ENCODE data around the gene DPPA5.
"Not testable (repeated sequence)": the region's sequence is repeated elsewhere in the genome, so short reads cannot be mapped to it uniquely, and the experiment has no call there.

DPPA5 gene, protein sequence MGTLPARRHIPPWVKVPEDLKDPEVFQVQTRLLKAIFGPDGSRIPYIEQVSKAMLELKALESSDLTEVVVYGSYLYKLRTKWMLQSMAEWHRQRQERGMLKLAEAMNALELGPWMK

DNA sequence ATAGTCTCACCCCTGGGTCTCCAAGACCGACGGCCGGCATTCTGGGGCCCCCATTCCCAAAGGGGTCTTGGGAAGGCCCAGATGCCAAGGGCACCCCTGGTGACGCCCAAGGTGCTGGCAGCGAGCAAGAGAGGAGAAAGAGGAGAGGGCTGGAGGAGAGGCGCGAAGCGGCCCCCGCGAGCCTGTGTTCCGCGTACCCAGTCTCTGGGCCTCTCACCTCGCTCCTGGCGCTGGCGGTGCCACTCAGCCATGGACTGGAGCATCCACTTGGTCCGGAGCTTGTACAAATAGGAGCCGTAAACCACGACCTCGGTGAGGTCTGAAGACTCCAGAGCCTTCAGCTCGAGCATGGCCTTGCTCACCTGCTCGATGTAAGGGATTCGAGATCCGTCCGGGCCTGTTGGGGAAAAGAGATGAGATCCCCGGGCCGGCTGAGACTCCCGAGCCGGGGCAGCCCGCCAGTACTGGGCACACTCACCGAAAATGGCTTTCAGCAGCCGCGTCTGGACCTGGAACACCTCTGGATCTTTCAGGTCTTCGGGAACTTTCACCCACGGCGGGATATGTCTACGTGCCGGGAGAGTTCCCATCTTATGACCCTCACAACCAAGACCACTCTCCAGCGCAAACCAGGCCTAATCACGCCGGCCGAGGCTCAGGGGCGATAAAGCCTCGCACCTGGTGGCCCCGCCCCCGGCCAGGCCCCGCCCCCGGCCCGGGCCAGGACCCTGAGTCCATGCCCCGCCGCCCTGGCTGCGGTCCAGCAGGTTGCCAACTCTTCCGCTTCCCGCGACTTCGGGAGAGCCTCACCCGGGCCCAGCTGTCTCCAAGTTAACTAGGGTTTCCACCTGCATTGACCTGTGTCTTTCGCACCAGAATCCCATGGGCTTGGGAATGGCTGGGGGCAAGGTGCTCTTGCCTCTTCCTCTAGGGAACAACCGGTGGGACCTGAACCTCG lies at the start of gene DPPA5:
Gene DPPA5 (minus strand): TSS at position 641 of the 958 bp plus-strand sequence. CDS start 51 bp downstream, at position 590.
- no peak for DNase-seq

DNA sequence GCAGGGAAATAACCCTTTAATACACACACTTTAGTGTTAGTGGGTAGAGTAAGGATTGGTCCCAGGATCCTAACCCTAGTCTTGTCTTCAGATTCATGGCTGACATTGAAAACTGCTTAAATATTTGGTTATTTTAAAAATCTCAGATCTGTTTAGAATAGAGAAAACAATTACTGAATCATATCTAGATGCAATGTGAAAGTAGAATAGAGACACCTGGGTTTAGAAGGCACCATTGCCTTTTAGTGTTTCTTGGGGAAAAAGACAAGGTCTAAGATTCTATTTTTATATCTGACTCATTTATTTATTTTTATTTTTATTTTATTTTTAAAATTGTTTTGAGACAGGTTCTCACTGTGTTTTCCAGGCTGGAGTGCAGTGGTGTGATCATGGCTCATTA lies 46.6 kb upstream of the DPPA5 start:
- DNase-seq, result no peak

DNA sequence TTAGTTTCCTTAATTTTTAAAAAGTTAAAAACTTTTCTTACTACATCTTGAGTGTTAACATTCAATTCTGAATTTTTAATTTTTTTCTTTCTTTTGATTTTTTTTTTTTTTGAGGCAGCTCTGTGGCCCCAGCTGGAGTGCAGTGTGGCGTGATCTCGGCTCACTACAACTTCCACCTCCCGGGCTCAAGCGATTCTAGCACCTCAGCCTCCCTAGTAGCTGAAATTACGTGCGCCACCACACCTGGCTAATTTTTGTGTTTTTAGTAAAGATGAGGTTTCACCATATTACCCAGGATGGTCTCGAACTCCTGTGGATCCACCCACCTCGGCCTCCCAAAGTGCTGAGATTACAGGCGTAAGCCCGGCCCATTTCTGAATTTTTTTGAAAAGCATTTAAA lies 41.8 kb upstream of the DPPA5 start:
- DNase-seq, result no peak

DNA sequence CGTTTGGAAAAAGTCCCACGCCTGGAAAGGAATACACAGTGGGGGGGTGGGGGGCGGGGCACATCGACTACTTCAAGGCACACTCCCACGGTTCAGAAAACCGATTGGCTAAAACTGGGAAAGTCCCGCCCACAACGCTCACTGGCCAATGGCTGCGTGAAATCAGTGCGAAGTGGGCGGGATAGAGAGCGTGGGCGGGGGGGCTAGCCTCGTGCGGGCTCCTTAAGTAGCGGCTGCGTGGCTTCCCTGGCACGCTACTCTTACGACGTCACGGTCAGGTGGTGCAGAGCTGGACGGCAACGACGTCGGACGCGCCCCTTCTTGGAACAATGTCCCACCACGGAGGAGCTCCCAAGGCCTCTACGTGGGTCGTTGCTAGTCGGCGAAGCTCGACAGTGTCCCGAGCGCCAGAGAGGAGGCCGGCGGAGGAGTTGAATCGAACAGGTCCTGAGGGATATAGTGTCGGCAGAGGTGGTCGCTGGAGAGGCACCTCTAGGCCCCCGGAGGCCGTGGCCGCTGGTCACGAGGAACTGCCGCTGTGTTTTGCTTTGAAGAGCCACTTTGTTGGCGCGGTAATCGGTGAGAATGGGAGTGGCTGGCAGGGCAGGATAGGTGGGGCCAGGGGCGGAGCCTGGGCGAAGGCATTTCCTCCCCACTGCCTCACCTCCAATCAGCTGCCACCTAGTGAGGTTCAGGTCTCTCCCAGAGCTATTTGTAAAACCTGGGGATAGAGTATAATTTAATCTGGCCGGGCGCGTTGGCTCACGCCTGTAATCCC lies 40.7 kb upstream of the DPPA5 start, which contains the start of gene DDX43:
Gene DDX43 (plus strand): TSS at position 252 of the 778 bp plus-strand sequence. CDS start 78 bp downstream, at position 330.
- DNase-seq, result peak; percentile 43

DNA sequence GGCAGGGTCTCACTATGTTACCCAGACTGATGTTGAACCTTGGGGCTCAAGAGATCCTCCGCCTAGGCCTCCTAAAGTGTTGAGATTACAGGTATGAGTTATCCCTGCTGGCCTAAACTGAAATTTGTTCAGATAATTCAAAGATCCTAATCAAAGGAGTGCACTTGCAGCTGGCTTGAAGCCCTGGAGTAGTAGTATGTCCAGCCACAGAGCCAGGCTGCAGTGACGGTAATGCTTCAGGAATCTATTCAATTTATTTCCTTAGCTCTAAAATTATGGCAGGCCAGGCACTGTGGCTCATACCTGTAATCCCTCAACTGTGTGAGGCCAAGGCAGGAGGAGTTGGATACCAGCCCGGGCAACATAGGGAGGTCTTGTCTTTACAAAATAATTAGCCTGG lies 39.2 kb upstream of the DPPA5 start:
- DNase-seq, result no peak

DNA sequence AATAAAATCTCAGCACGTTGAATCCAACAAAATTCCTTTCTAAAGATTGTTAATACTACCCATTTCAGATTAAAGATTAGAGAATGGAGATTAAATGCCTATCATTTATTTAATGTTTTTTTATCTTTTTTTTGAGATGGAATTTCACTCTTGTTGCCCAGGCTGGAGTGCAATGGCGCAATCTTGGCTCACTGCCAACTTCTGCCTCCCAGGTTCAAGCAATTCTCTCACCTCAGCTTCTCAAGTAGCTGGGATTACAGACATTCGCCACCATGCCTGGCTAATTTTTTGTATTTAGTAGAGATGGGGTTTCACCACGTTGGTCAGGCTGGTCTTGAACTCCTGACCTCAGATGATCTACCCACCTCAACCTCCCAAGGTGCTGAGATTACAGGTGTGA lies 38.1 kb upstream of the DPPA5 start:
- DNase-seq, result not testable (repeated sequence)

DNA sequence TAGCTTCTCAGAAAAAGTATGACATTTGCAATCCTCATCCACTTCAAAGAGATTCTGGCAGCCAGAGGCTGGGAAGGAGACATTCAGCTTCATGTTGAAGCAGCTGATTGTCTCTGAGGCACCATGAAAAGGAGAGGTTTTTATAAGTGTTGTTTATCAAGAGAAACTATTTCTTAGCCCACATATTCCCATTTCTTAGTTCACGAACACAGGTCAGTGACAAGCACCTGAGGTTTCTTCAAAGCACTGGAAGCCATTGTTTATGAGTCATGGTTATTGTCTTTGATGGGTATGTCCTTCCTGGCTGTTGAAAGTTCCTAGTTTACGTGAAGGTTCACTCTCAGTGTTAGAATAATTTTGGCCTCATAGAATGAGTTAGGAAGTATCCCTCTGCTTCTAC lies 37.6 kb upstream of the DPPA5 start:
- no peak for DNase-seq

DNA sequence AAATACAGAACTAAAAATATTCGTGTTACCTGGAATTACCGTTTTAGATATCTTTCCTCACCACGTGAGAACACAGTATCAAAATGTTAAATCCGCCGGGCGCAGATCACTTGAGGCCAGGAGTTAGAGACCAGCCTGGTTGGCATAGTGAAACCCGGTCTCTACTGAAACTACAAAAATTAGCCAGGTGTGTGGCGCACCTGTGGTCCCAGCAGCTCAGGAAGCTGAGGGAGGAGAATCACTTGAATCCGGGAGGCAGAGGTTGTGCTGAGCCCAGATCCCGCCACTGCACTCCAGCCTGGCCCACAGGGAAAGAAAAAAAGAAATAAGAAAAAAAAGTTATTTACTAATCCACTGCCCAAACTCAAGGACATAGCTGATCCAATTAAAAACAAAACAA lies 35.8 kb upstream of the DPPA5 start:
- DNase-seq, result no peak

DNA sequence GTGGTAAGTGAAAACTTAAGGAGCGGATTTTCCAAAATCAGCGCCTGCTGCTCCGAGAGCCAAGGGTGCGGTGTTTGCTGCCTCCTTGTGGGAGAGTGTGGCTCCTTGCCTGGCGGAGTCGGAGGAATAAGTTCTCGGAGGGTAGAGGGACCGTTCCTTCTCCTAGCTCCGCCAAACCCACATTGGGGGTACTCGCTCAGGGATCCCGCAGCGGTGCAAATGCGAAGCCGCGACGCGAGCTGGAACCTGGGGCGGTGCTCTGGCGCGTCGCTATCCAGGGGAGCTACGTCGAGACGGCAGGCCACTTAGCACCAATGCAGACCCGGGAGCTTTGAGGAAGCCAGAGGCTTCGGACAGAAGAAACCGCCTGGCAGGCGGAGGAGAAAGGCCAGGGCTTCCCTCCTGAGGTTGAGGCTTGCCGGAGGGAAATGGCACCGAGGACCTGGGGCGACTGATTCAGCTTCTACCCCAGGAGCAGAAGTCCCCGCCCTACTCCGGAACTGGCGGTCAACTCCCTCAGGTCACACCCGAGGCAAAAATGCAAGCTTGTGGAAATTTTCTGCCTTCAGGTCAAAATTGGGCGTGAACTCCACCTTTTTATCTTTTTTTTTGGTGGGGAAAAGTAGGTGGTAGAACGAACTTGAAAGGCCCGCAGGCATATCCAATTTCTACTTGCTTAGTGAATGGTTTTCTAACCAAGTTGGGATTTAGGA lies 34.9 kb upstream of the DPPA5 start:
- DNase-seq, result peak; percentile 50

DNA sequence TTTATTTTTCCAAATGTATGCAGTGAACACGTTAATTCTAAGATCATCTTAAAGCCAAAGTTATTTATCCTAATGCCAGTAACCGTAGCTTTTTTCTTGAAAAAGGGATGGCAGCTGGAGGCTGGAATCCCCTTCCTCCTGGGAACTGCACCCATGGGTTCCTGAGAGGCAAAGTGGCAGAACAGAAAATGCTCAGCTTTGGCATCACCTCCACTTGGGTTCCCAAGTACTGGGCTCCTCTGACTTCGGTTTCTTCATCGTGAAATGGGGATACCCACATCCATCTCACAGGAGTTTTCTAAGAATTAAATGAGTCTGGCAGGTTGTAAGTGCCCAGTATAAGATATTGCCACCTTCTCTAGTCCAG lies 34.3 kb upstream of the DPPA5 start:
- no peak for DNase-seq

DNA sequence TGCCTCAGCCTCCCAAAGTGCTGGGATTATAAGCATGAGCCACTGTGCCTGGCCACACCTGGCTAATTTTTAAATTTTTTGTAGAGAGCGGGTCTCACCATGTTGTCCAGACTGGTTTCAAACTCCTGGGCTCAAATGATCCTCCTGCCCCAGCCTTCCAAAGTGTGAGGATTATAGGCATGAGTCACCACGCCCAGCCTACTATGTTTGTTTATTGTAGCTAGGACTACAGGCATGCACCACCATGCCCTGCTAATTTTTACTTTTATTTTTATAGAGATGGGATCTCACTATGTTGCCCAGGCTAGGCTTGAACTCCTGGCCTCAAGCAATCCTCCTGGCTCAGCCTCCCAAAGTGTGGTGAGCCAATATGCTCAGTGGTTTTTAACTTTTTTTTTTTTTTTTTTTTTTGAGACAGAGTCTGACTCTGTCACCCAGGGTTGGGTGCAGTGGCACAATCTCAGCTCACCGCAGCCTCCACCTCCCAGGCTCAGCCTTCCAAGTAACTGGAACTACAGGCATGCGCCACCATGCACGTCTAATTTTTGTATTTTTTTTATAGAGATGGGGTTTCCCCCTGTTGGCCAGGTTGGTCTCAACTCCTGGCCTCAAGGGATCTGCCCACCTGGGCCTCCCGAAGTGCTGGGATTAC lies 28.5 kb upstream of the DPPA5 start:
- DNase-seq, result no peak

DNA sequence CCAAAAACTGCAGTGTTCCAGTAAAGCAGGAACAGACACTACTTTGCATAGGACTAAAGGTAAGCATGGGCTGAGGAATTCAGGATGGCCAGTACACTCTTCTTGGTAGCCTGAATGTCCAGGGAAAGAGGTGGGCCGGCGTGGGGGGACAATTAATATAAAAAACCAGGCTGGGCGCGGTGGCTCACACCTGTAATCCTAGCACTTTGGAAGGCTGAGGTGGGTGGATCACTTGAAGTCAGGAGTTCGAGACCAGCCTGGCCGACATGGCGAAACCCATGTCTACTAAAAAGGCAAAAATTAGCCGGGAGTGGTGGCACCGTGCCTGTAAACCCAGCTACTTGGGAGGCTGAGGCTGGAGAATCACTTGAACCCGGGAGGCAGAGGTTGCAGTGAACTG lies 27.5 kb upstream of the DPPA5 start:
- DNase-seq, result not testable (repeated sequence)

DNA sequence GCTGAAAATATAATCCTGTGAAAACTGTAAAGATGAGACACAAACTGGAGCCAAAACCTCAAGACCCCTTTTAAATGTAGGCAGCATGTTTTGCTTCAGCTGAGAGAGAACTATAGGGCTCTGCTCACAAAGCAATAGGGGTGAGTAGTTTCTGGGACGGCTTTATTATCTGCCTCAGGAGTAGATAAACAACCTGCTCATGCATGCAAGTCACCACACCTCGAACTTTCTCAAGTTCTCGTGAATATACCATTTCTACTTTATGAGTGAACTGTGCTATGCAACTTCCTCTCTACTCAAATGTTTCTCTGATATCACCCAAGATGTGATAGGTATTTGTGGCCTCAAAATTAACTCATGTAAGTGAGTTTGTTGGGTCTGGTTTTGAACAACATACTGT lies 23.1 kb upstream of the DPPA5 start:
- no peak for DNase-seq

DNA sequence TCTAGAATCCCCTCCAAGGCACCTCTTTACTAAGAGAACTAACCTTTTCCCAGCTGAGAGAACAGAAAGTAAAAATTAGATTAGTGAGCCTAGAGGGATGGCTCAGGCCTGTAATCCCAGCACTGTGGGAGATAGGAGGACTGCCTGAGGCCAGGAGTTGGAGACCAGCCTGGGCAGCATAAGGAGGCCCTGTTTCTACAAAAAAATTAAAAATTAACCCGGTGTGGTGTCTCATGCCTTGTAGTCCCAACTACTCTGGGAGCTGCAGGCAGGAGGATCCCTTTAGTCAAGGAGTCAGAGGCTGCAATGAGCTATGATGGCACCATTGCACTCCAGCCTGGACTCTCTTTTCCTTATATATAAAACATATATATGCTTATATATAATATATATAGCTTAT lies 21.1 kb upstream of the DPPA5 start:
- no peak for DNase-seq

DNA sequence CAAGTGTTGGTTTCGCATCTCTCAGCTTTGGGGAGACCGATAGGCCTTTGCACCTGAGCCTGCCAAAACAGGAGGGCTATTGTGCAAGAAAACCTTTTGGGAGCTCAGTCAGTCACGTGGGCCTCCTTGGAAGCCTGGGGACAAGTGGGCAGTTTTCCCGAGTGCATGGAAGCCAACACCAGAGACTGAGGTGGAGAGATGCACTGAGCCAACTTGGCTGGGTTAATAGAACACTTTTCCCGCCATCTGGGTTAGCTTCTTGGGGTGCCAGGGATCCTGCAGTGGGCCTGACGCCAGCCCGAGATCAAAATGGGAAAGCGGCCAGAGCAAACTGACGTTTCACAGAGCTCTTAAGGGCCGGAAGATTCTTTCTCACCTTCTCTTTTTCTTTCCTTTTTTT lies 18.4 kb upstream of the DPPA5 start:
- DNase-seq, result no peak

DNA sequence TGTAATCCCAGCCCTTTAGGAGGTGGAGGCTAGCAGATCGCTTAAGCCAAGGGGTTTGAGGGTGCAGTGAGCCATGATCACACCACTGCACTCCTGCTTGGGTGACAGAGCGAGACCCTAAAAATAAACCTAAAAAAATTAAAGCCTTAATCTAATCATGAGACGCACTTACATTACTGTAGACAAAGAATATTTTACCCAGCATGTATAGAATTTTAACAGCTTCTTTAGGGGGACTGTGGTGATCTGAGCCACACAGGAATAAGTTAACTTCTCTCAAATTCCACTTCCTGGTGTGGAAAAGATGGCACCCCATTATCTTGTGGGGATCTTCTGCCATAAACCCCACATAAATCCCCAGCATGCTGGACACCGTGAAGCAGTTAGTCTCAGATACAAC lies 17.9 kb upstream of the DPPA5 start:
- no peak for DNase-seq

DNA sequence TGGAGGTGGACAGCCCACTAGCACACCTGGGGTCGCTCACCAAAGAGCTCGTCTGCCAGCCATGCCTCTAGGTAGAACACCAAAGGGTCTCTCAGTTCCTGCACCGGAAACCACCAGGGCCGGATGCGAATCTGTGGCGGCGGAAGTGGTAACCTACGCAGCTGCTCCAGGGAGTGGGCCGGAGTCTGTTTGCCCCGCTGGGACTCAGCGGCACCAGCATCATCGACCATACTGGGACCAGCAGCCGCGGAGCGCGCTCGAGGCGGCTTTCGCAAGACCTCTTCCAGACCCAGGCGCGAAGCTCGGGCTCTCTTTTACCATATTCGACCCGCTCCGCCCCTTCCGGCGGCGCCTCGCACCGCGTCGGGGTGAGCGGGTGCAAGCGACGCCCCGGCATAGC lies 15.5 kb upstream of the DPPA5 start, which contains the start of gene OOEP:
Gene OOEP (minus strand): TSS at position 335 of the 400 bp plus-strand sequence. CDS start 105 bp downstream, at position 230.
- no peak for DNase-seq

DNA sequence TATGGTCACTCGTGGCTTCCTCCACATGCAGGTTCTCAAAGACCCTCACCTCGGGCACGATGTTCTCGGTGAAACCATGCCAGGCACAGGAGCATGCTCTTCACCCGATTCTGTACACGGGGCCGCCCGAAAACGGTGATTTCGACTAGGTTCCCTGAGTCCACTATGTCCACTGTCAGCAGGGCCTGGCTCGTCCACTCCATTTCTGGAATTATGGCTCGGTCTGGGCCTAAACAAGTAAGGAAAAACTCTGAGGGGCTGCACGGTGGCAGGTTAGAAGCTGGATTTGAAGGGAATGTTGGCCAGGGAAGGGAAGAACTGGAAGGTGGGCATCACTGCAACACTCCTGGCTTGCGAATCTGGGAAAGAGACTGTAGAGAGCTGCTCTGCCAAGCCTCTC lies 15.1 kb upstream of the DPPA5 start:
- DNase-seq, result no peak

DNA sequence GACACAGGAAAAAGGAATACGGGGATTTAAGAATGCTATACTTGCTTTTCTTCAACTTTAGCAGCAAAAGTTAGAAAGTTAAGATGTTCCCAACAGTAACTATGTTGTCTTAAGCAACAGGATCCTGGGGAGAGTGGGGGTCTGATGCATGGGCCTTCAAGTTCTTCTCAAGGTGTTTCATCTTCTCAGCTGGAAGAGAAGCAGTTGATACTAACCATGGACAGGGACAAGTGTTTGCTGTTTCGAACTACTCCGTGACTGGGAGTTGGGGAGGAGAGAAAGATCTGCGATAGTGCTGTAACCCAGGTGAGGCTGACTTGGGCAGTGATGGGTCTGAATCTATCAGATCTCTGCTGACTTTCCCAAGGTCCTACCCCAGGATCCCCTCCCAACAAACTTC lies 14.6 kb upstream of the DPPA5 start:
- no peak for DNase-seq

DNA sequence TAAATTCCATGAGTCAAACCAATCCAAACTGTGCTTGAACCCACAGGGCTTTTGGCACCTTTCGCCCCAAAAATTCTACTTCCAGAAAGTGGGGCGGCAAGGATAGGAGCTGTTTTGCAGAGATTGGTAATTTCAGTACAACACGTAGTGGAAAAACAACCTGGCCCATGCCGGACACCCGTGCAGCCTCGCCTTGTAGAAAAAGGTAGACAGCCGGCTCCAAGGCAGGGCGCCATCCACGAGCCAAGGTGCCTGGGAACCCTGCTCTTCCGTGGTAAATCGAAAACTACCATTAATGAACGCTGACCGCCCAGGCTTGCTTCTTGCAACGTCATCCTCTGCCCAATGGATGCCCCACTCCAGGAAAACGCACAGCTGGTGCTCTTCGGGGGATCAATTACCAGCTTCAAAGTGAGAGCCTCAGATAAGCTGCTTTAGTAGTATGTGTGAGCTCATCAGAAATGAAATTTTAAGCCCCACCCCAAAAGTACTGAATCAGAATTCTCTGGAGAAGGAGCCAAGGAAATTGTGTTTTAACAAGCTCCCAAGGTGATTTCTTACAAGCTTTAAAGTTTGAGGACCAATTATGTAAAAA lies 13.8 kb upstream of the DPPA5 start:
- no peak for DNase-seq

DNA sequence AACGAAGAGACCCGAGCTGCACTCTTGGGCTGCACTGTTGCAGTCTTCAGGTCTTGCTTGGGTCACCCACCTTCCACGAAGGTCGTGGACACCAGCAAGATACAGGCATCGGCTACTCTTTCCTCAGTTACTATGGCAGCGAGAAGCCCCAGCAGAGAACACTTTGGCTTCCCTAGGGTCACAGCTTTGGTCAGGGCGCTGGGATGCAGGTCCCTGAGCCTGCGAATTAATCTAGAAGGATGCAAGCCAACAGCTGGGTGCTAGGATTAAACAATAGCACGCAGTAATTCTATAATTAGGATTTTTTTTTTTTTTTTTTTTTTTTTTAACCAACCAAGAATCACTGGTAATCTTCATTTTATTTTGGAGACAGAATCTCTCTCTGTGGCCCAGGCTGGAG lies 10.5 kb upstream of the DPPA5 start:
- no peak for DNase-seq

DNA sequence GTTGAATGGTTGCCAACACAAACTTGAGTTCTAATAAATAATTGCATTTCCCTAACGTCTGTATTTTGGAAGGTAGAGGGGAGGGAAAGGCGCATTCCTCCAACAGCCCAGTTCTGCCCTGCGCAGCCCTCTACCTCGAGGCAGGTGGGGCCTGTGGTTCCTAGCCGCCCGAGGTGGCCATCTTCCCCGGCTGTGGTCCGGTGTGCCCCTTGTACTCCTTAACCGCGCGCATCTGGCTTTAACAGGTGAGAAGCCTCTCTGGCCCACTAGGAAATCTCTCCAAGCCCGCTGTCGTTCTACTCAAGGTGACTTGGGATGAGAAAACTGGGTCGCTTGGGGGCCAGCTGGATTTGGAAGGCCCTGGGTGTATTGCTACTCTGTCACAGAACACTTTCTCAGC lies 10.0 kb upstream of the DPPA5 start:
- no peak for DNase-seq
